ENCODE measurements around the gene EIF2AK3.

The EIF2AK3 gene

GRCh38 chr2:88538362-88538917 lies 88.8 kb downstream of the EIF2AK3 start:
- ATAC-seq, result no peak
- TF ChIP-seq, protein P1, sequence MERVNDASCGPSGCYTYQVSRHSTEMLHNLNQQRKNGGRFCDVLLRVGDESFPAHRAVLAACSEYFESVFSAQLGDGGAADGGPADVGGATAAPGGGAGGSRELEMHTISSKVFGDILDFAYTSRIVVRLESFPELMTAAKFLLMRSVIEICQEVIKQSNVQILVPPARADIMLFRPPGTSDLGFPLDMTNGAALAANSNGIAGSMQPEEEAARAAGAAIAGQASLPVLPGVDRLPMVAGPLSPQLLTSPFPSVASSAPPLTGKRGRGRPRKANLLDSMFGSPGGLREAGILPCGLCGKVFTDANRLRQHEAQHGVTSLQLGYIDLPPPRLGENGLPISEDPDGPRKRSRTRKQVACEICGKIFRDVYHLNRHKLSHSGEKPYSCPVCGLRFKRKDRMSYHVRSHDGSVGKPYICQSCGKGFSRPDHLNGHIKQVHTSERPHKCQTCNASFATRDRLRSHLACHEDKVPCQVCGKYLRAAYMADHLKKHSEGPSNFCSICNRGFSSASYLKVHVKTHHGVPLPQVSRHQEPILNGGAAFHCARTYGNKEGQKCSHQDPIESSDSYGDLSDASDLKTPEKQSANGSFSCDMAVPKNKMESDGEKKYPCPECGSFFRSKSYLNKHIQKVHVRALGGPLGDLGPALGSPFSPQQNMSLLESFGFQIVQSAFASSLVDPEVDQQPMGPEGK (CRISPR knock-in tag; IDR thresholded peaks at IDR 0.05; ENCODE audit: borderline replicate concordance), result no peak
- TF ChIP-seq CSRNP3 (CRISPR knock-in tag; IDR thresholded peaks at IDR 0.05) (no peak), ZNF70 (CRISPR knock-in tag; IDR thresholded peaks at IDR 0.05) (no peak), GLIS3 (CRISPR knock-in tag; IDR thresholded peaks at IDR 0.05) (no peak), ZFP3 (CRISPR knock-in tag; IDR thresholded peaks at IDR 0.05) (no peak), ESRRG (CRISPR knock-in tag; IDR thresholded peaks at IDR 0.05) (no peak), BACH2 (CRISPR knock-in tag; IDR thresholded peaks at IDR 0.05; ENCODE audit: borderline replicate concordance) (no peak)

- TF ChIP-seq ARNTL (CRISPR knock-in tag; IDR thresholded peaks at IDR 0.05; ENCODE audit: borderline replicate concordance, low read depth) (no peak), ZNF70 (CRISPR knock-in tag; IDR thresholded peaks at IDR 0.05) (no peak), ISL1 (CRISPR knock-in tag; IDR thresholded peaks at IDR 0.05) (no peak), PPARA (CRISPR knock-in tag; IDR thresholded peaks at IDR 0.05; ENCODE audit: borderline replicate concordance) (no peak), ESRRG (CRISPR knock-in tag; IDR thresholded peaks at IDR 0.05) (no peak), TOX (CRISPR knock-in tag; IDR thresholded peaks at IDR 0.05; ENCODE audit: borderline replicate concordance) (no peak), ZNF565 (CRISPR knock-in tag; conservative IDR thresholded peaks at IDR 0.05; ENCODE audit: low read depth) (no peak), CSDC2 (CRISPR knock-in tag; IDR thresholded peaks at IDR 0.05) (no peak), OSR1 (CRISPR knock-in tag; IDR thresholded peaks at IDR 0.05) (no peak), ZFP30 (CRISPR knock-in tag; IDR thresholded peaks at IDR 0.05) (no peak), BACH2 (CRISPR knock-in tag; IDR thresholded peaks at IDR 0.05; ENCODE audit: borderline replicate concordance) (no peak), GLIS3 (CRISPR knock-in tag; IDR thresholded peaks at IDR 0.05) (no peak), ZNF8 (CRISPR knock-in tag; IDR thresholded peaks at IDR 0.05) (no peak), CREB5 (CRISPR knock-in tag; IDR thresholded peaks at IDR 0.05; ENCODE audit: low read depth) (no peak), ZC3H10 (CRISPR knock-in tag; IDR thresholded peaks at IDR 0.05) (no peak)
- TF ChIP-seq, protein P2, sequence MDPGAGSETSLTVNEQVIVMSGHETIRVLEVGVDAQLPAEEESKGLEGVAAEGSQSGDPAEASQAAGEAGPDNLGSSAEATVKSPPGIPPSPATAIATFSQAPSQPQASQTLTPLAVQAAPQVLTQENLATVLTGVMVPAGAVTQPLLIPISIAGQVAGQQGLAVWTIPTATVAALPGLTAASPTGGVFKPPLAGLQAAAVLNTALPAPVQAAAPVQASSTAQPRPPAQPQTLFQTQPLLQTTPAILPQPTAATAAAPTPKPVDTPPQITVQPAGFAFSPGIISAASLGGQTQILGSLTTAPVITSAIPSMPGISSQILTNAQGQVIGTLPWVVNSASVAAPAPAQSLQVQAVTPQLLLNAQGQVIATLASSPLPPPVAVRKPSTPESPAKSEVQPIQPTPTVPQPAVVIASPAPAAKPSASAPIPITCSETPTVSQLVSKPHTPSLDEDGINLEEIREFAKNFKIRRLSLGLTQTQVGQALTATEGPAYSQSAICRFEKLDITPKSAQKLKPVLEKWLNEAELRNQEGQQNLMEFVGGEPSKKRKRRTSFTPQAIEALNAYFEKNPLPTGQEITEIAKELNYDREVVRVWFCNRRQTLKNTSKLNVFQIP (CRISPR knock-in tag; IDR thresholded peaks at IDR 0.05; ENCODE audit: borderline replicate concordance, low read depth), result no peak
- TF ChIP-seq, protein P1 (CRISPR knock-in tag; IDR thresholded peaks at IDR 0.05; ENCODE audit: borderline replicate concordance), result no peak
- no peak for ATAC-seq
These were observed 89.6 kb downstream of the EIF2AK3 start for GRCh38 chr2:88537640-88538039.

DNA sequence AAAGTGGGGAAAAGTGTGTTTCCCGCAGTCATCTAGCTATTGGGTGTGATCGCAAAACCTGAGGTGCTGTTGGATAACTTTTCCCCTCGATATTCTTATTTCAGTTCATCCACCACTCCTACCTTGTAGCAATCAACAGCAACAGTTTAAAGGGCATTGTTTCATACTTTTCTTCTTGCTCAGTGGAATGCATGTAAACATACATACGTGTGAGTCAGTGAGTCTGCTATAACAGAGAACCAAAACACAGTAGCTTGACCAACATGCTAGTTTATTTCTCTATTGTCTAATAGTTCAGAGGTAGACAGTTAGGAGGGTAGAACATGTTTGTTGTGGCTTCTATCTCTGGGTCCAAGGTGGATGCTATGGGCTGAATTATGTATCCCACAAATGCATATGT lies 97.2 kb downstream of the EIF2AK3 start:
- no peak for TF ChIP-seq ISL1 (CRISPR knock-in tag; IDR thresholded peaks at IDR 0.05)
- no peak for TF ChIP-seq ZFP30 (CRISPR knock-in tag; IDR thresholded peaks at IDR 0.05)
- TF ChIP-seq ZC3H10 (CRISPR knock-in tag; IDR thresholded peaks at IDR 0.05), result no peak
- no peak for TF ChIP-seq SNAI2 (CRISPR knock-in tag; IDR thresholded peaks at IDR 0.05)
- TF ChIP-seq ARNTL (CRISPR knock-in tag; IDR thresholded peaks at IDR 0.05; ENCODE audit: borderline replicate concordance, low read depth), result no peak
- no peak for TF ChIP-seq ZNF565 (CRISPR knock-in tag; conservative IDR thresholded peaks at IDR 0.05; ENCODE audit: low read depth)
- TF ChIP-seq PPARA (CRISPR knock-in tag; IDR thresholded peaks at IDR 0.05; ENCODE audit: borderline replicate concordance), result no peak
- ATAC-seq, result no peak
